LHCN-M2 (cell line): Measurements from ENCODE around the gene CSAG3. TPM values are rescaled to one million over a fixed set of nuclear protein-coding genes. Genes with fewer than 3 reads are reported as not detected.

Experiments
- total RNA-seq: library from RNA; depleted of rRNA; stranded (reverse); fragments of >200 nt; gene quantifications from 2 replicates; pipeline ENCODE4 v1.2.3, GENCODE V29; 2014; rRNA removed

The CSAG3 gene
- total RNA-seq, 1 experiment from 2014 or later, result not detected

Other genes with a start within 250 kb of the CSAG3 start
- gene GABRQ, start 121.3 kb upstream of the CSAG3 start, total RNA-seq, result not detected in 2 replicates
- gene MAGEA3, start 60.4 kb upstream of the CSAG3 start, total RNA-seq, result not detected in 2 replicates
- gene CSAG2, start 49.9 kb upstream of the CSAG3 start, total RNA-seq, result not detected in 2 replicates
- not detected in 2 replicates for gene MAGEA2B, start 44.6 kb upstream of the CSAG3 start, total RNA-seq
- gene CSAG1, start 25.5 kb upstream of the CSAG3 start, total RNA-seq, result not detected in 2 replicates
- not detected in 2 replicates for gene MAGEA12, start 25.5 kb upstream of the CSAG3 start, total RNA-seq
- not detected in 2 replicates for gene MAGEA2, start 5.4 kb upstream of the CSAG3 start, total RNA-seq
- not detected in 2 replicates for gene MAGEA6, start 10.5 kb downstream of the CSAG3 start, total RNA-seq
- 48.7 and 52.2 TPM in 2 replicates for gene CETN2, start 71.5 kb downstream of the CSAG3 start, total RNA-seq
- gene NSDHL, start 71.8 kb downstream of the CSAG3 start, total RNA-seq, result 14.1 and 15.6 TPM in 2 replicates
- gene ZNF185, start 138.8 kb downstream of the CSAG3 start, total RNA-seq, result 0.38 and 0.92 TPM in 2 replicates
- not detected in 2 replicates for gene PNMA5, start 234.9 kb downstream of the CSAG3 start, total RNA-seq